Endothelial cell of umbilical vein (primary cell): Measurements from ENCODE around the gene PRDM16. TPM values are rescaled to one million over a fixed set of nuclear protein-coding genes. Genes with fewer than 3 reads are reported as not detected.

Source experiments
- BruUV-seq: library from RNA; stranded (reverse); fragments of 400-500 nt; replicated peaks from 2 replicates; lab custom pipeline; 2021; lab: Mats Ljungman, UMichigan
- CTCF ChIA-PET: fragments of 300-600, 350-600 bp; sonication (Branson Sonifier 250); formaldehyde crosslinking; loops from one replicate; lab custom pipeline; 2021; ENCODE audit warnings: antibody characterized with exemption, inconsistent platforms; lab: Charles Lee
- POLR2A ChIA-PET: fragments of 300-600, 350-600 bp; sonication (Branson Sonifier 250); formaldehyde crosslinking; loops from one replicate; lab custom pipeline; 2021; ENCODE audit warnings: antibody characterized with exemption, inconsistent platforms; lab: Charles Lee
- DNase-seq: peaks from one replicate; pipeline ENCODE4 v3.0.0-alpha.2; 2011; ENCODE audit warnings: low read depth, low spot score
- FAIRE-seq: peaks from 2 replicates; lab custom pipeline; 2011; peaks lifted over from hg19 to GRCh38; lab: Jason Lieb, UNC
- H2AFZ ChIP-seq: 2 replicates; pipeline ENCODE4 v1.6.0; 2012; ENCODE audit warnings: low read depth, low read length, control low read depth, inconsistent platforms
- H3K27ac ChIP-seq: 2 replicates; pipeline ENCODE4 v1.5.1; 2011; ENCODE audit warnings: low read depth, mild to moderate bottlenecking, control low read depth, low read length, moderate library complexity; ENCODE audit not compliant: insufficient read depth
- H3K27me3 ChIP-seq, 2 experiments: 2 replicates each; pipeline versions ENCODE4 v1.6.0 to v1.6.1; 2011; ENCODE audit warnings: low read length in 2 of 2, mixed read lengths in 1 of 2; ENCODE audit not compliant: control insufficient read depth in 2 of 2, insufficient read depth in 2 of 2
- H3K36me3 ChIP-seq, 2 experiments: 2 replicates in 1 of 2; 3 replicates in 1 of 2; pipeline ENCODE4 v1.5.1; 2011; ENCODE audit warnings: low read length in 2 of 2, mild to moderate bottlenecking in 1 of 2, moderate library complexity in 1 of 2; ENCODE audit not compliant: control insufficient read depth in 2 of 2, insufficient read depth in 2 of 2; ENCODE audit errors: extremely low read depth in 1 of 2
- H3K4me1 ChIP-seq: 3 replicates; pipeline ENCODE4 v1.5.1; 2011; ENCODE audit warnings: mild to moderate bottlenecking, low read length; ENCODE audit not compliant: control insufficient read depth, insufficient read depth; ENCODE audit errors: extremely low read depth
- H3K4me2 ChIP-seq: 2 replicates; pipeline ENCODE4 v1.6.1; 2011; ENCODE audit warnings: low read length, control low read depth, mixed read lengths; ENCODE audit not compliant: insufficient read depth
- H3K4me3 ChIP-seq, 3 experiments: fragments of 200-600 bp in 1 of 3; sonication (generic), shearing (Covaris generic) in 1 of 3; replicated peaks in 1 of 3; 2 replicates each; pipeline ENCODE4 v1.5.1; 2011 to 2016; ENCODE audit warnings: control low read depth in 3 of 3, low read length in 3 of 3, mild to moderate bottlenecking in 2 of 3, inconsistent platforms in 1 of 3, low read depth in 1 of 3, moderate library complexity in 1 of 3; ENCODE audit not compliant: insufficient read depth in 1 of 3
- H3K79me2 ChIP-seq: 2 replicates; pipeline ENCODE4 v1.6.0; 2012; ENCODE audit warnings: low read length, inconsistent platforms; ENCODE audit not compliant: control insufficient read depth, insufficient read depth
- H3K9ac ChIP-seq: replicated peaks from 2 replicates; pipeline ENCODE3; 2011; ENCODE audit warnings: low read length, control low read depth; ENCODE audit not compliant: insufficient read depth; ENCODE audit errors: extremely low read depth
- H3K9me1 ChIP-seq: replicated peaks from 3 replicates; pipeline ENCODE4 v1.6.0; 2011; ENCODE audit warnings: mild to moderate bottlenecking, low read length; ENCODE audit not compliant: control insufficient read depth, insufficient read depth; ENCODE audit errors: extremely low read depth
- H3K9me3 ChIP-seq: replicated peaks from 2 replicates; pipeline ENCODE4 v1.5.1; 2012; ENCODE audit warnings: low read length, inconsistent platforms; ENCODE audit not compliant: control insufficient read depth, insufficient read depth
- H4K20me1 ChIP-seq: replicated peaks from 2 replicates; pipeline ENCODE3; 2011; ENCODE audit warnings: mild to moderate bottlenecking, low read length; ENCODE audit not compliant: control insufficient read depth, insufficient read depth; ENCODE audit errors: extremely low read depth
- EZH2 ChIP-seq: IDR thresholded peaks from 2 replicates; pipeline ENCODE4 v1.6.1; 2012; ENCODE audit warnings: borderline replicate concordance, low read depth, mild to moderate bottlenecking, moderate library complexity, low read length, inconsistent platforms; ENCODE audit not compliant: severe bottlenecking
- FOS ChIP-seq: IDR thresholded peaks from 2 replicates; pipeline ENCODE4 v1.6.1; 2011; ENCODE audit warnings: mild to moderate bottlenecking, low read length, moderate library complexity, borderline replicate concordance; ENCODE audit not compliant: insufficient read depth
- GATA2 ChIP-seq: IDR thresholded peaks from 2 replicates; pipeline ENCODE4 v1.7.0; 2011; ENCODE audit warnings: low read depth, mild to moderate bottlenecking, moderate library complexity, mixed read lengths, low read length; ENCODE audit not compliant: insufficient read length, insufficient read depth
- JUN ChIP-seq: IDR thresholded peaks from 2 replicates; pipeline ENCODE4 v1.6.1; 2011; ENCODE audit warnings: borderline replicate concordance, low read depth; ENCODE audit not compliant: insufficient read length, insufficient read depth
- MYC ChIP-seq: IDR thresholded peaks from one replicate; pipeline ENCODE4 v1.6.1; 2011; ENCODE audit warnings: mild to moderate bottlenecking, low read depth, low read length
- POLR2A ChIP-seq: IDR thresholded peaks from 2 replicates; pipeline ENCODE4 v1.6.1; 2012; ENCODE audit warnings: low read depth, mild to moderate bottlenecking, control low read depth, low read length
- POLR2AphosphoS5 ChIP-seq: IDR thresholded peaks from 2 replicates; pipeline ENCODE4 v1.6.1; 2012; ENCODE audit warnings: low read depth, mild to moderate bottlenecking, control low read depth, low read length, moderate library complexity; ENCODE audit not compliant: insufficient read depth
- dilution Hi-C: fragments of 300-500 bp; cut with MboI; formaldehyde crosslinking; loops from one replicate; pipeline ENCODE4 v1.15.0; 2019; ENCODE audit warnings: low sequenced_read_pairs; ENCODE audit not compliant: extremely low pct_ligation_motif_present
- intact Hi-C: fragments of 100-400 bp; cut with micrococcal nuclease; formaldehyde crosslinking; loops from one replicate; pipeline ENCODE4 v1.10.0; 2022
- polyA plus RNA-seq, 4 experiments: library from polyadenylated mRNA; depleted of rRNA in 3 of 4; stranded (reverse) in 3 of 4; unstranded in 1 of 4; fragments of >200 nt; gene quantifications; 2 replicates each; pipeline versions ENCODE4 v1.2.1 to v1.2.3, GENCODE V29; 2011 to 2012; ENCODE audit warnings: missing spikeins in 1 of 4
- total RNA-seq: library from RNA; stranded (reverse); gene quantifications from 2 replicates; pipeline ENCODE4 v1.2.3, GENCODE V29; 2021
- TF ChIP-seq, protein P1 (sequence below), 2 donors: IDR thresholded peaks; 1 replicate in 1 of 2; 2 replicates in 1 of 2; pipeline ENCODE4 v1.5.1; 2011; ENCODE audit warnings: low read length in 2 of 2, mild to moderate bottlenecking in 2 of 2, moderate library complexity in 2 of 2, control low read depth in 1 of 2, inconsistent platforms in 1 of 2, low read depth in 1 of 2; ENCODE audit not compliant: insufficient read depth in 1 of 2; ENCODE audit errors: extremely low read depth in 1 of 2
- TF ChIP-seq, protein P2 (sequence below): IDR thresholded peaks from 2 replicates; pipeline ENCODE4 v1.6.1; 2011; ENCODE audit not compliant: insufficient read depth, insufficient read length

PRDM16 gene
- total and polyA plus RNA-seq, 2 donors (not counting 3 experiments of a cell fraction or from before 2014, with no cell fraction given), result not detected

DNA sequence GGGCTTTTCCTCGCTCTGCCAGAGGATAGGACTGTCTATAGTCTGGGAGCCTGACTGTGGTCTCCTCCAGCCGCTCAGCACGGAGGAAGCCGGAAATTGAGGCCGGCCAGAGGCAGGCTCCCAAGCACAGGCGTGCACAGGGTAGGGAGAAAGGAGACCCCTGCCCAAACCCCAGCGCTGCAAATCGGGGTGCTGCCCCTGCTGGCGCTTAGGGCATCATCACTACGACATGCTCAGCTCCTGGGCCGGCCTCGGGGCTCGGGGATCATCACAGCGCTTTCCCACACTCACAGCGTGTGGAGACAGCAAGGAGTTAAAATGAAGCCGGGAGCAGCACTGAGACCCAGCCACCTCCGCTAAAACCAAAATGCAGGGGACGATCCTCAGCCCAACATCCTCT is 322.7 kb downstream of the PRDM16 start:
- Histone ChIP-seq H4K20me1 (no peaks in the 10 kb centered on the region), H3K9me3 (no peaks in the 10 kb centered on the region), H3K27ac (no peak overlapping the region), H3K9ac (no peak overlapping the region), H3K4me1 (no peaks in the 10 kb centered on the region), H3K4me3 (no peak overlapping the region), H2AFZ (no peak overlapping the region), H3K79me2 (no peaks in the 10 kb centered on the region), H3K4me2 (no peak overlapping the region), H3K9me1 (no peaks in the 10 kb centered on the region), H3K36me3 (no peaks in the 10 kb centered on the region), H3K27me3 (peaks cover 27 to 29% of the 10 kb centered on the region in 2 experiments)
- POLR2A ChIA-PET, result no interaction called here
- intact Hi-C loops, result no loop called here
- TF ChIP-seq POLR2AphosphoS5 (no peak), EZH2 (no peak), JUN (no peak), MYC (no peak), POLR2A (no peak), FOS (no peak), GATA2 (no peak)
- TF ChIP-seq, protein P1, sequence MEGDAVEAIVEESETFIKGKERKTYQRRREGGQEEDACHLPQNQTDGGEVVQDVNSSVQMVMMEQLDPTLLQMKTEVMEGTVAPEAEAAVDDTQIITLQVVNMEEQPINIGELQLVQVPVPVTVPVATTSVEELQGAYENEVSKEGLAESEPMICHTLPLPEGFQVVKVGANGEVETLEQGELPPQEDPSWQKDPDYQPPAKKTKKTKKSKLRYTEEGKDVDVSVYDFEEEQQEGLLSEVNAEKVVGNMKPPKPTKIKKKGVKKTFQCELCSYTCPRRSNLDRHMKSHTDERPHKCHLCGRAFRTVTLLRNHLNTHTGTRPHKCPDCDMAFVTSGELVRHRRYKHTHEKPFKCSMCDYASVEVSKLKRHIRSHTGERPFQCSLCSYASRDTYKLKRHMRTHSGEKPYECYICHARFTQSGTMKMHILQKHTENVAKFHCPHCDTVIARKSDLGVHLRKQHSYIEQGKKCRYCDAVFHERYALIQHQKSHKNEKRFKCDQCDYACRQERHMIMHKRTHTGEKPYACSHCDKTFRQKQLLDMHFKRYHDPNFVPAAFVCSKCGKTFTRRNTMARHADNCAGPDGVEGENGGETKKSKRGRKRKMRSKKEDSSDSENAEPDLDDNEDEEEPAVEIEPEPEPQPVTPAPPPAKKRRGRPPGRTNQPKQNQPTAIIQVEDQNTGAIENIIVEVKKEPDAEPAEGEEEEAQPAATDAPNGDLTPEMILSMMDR (IDR thresholded peaks at IDR 0.05; ENCODE audit: extremely low read depth in 1 of 2, insufficient read depth in 1 of 2, low read depth in 1 of 2, low read length in 2 of 2), result no peak
- TF ChIP-seq, protein P2, sequence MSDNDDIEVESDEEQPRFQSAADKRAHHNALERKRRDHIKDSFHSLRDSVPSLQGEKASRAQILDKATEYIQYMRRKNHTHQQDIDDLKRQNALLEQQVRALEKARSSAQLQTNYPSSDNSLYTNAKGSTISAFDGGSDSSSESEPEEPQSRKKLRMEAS, result no peak
- DNase-seq (no peak), FAIRE-seq (no peak)
- no TSS peak for BruUV-seq
- CTCF ChIA-PET, result no interaction called here
- dilution Hi-C loops, result no loop called here
